Testis (tissue), 3 donors: ENCODE measurements around the gene SLC6A19. TPM values are rescaled to one million over a fixed set of nuclear protein-coding genes. Genes with fewer than 3 reads are reported as not detected.
A peak's percentile ranks its signal among the peaks of the same experiment; 100 is the strongest.
"Not testable (repeated sequence)": the region's sequence is repeated elsewhere in the genome, so short reads cannot be mapped to it uniquely, and the experiment has no call there.

Source experiments
- DNase-seq: peaks from one replicate; pipeline ENCODE4 v3.0.0-alpha.2; 2019
- H3K27ac ChIP-seq, 2 donors: fragments of 200-600 bp; sonication (generic); one replicate each; pipeline ENCODE4 v1.5.1; 2019
- H3K27me3 ChIP-seq: fragments of 200-600 bp; sonication (generic); one replicate; pipeline ENCODE4 v1.5.1; 2019
- H3K36me3 ChIP-seq: fragments of 200-600 bp; sonication (generic); one replicate; pipeline ENCODE4 v1.5.1; 2017; ENCODE audit warnings: low read depth; ENCODE audit errors: missing control alignments
- H3K4me1 ChIP-seq: fragments of 200-600 bp; sonication (generic); one replicate; pipeline ENCODE4 v1.5.1; 2019
- H3K4me3 ChIP-seq, 2 donors: fragments of 200-600 bp; sonication (generic); one replicate each; pipeline ENCODE4 v1.5.1; 2017 to 2019
- H3K9me3 ChIP-seq: fragments of 200-600 bp; sonication (generic); one replicate; pipeline ENCODE4 v1.5.1; 2017
- POLR2A ChIP-seq: fragments of 450-650 bp; IDR thresholded peaks from one replicate; pipeline ENCODE4 v1.6.1; 2017; ENCODE audit warnings: antibody characterized with exemption, mild to moderate bottlenecking, moderate library complexity
- WGBS, 2 donors: methylation state at CpG; one replicate each; pipeline ENCODE4 v1.1.5; 2018; 5-methylcytosine and 5-hydroxymethylcytosine counted together
- intact Hi-C: fragments of 100-400 bp; cut with DNase I; formaldehyde crosslinking; loops from one replicate; pipeline ENCODE4 v1.15.1; 2023; ENCODE audit warnings: low total_unique reads
- polyA plus RNA-seq: library from polyadenylated mRNA; stranded (reverse); fragments of 350-450 nt; fragmentation: Illumina TruSeq; extraction: RNeasy Lipid Tissue Mini Kit (QIAGEN cat#74804); gene quantifications from one replicate; pipeline ENCODE4 v1.2.3, GENCODE V29; 2014; ENCODE audit warnings: low read depth, low replicate concordance; ENCODE audit not compliant: insufficient read depth
- total RNA-seq, 2 donors: library from RNA; depleted of rRNA; stranded (reverse); fragments of >200 nt; gene quantifications; one replicate each; pipeline ENCODE4 v1.2.3, GENCODE V29; 2016
- TF ChIP-seq, protein P1 (sequence below), 3 experiments: fragments of 450-650 bp in 2 of 3; fragments of 200-600 bp in 1 of 3; sonication (generic) in 1 of 3; IDR thresholded peaks; one replicate each; pipeline ENCODE4 v1.5.1; 2016 to 2019; ENCODE audit warnings: antibody characterized with exemption in 3 of 3, mild to moderate bottlenecking in 2 of 3, moderate library complexity in 1 of 3

The SLC6A19 gene
- total and polyA plus RNA-seq, 3 donors from 2014 or later, result 0.16 to 0.68 (median 0.28) TPM

- 3% methylated on average over 45 of the region's 98 CpGs; no CpG with 5 or more reads in 1 of the 2 donors for WGBS, 2 donors
- H3K36me3 ChIP-seq, result no peaks in the 10 kb centered on the region
- peak overlapping the region; percentile 39 to 59 for H3K4me3 ChIP-seq
- no peak for TF ChIP-seq POLR2A
- TF ChIP-seq, protein P1, sequence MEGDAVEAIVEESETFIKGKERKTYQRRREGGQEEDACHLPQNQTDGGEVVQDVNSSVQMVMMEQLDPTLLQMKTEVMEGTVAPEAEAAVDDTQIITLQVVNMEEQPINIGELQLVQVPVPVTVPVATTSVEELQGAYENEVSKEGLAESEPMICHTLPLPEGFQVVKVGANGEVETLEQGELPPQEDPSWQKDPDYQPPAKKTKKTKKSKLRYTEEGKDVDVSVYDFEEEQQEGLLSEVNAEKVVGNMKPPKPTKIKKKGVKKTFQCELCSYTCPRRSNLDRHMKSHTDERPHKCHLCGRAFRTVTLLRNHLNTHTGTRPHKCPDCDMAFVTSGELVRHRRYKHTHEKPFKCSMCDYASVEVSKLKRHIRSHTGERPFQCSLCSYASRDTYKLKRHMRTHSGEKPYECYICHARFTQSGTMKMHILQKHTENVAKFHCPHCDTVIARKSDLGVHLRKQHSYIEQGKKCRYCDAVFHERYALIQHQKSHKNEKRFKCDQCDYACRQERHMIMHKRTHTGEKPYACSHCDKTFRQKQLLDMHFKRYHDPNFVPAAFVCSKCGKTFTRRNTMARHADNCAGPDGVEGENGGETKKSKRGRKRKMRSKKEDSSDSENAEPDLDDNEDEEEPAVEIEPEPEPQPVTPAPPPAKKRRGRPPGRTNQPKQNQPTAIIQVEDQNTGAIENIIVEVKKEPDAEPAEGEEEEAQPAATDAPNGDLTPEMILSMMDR (IDR thresholded peaks at IDR 0.05), result no peak
- intact Hi-C loops, result no loop called here
- peak overlapping the region; percentile 19 to 65 for H3K27ac ChIP-seq
- no peak for DNase-seq
- H3K4me1 ChIP-seq, result peaks cover 14% of the 10 kb centered on the region
- H3K27me3 ChIP-seq, result no peaks in the 10 kb centered on the region
- H3K9me3 ChIP-seq, result no peaks in the 10 kb centered on the region
Measured at GRCh38 chr5:1155191-1156032, 46.0 kb upstream of the SLC6A19 start.

DNA sequence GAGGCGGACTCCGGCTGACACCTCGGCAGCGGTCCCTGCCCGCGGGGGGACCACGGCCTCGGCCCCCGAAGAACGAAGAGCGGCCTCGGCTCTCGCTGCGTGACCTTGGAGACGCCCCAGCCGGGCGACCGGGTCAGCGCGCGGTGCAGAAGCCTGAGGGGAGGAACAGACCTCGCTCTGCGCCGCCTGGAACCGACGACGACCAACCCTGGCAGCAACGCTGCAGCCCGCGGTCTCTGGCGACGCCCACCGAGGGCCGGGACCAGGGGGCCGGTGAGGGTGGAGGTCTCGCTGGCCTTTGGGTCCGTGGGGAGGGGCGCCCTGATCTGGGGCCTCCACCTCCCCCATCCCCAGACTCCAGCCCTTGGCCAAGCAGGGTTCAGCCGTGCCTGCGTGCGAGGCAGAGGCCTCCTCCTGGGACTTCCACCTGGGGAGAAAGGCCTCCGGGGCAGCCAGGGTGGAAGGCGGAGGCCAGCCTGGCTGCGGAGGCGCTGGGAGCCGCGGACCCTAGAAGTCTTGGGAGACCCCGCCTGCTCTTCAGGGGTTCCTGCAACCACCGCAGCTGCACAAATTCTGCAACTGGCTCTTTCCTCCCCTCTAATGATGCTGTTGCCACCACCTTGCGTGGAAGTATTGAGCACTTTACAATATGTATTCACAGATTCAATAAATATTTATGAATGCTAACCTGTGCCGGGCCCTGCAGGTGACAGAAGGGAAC lies 45.2 kb upstream of the SLC6A19 start:
- peak overlapping the region; percentile 39 to 59 for H3K4me3 ChIP-seq
- WGBS, 2 donors, result 23 to 54% methylated on average over 7 to 33 of the region's 51 CpGs
- H3K27ac ChIP-seq, result no peak overlapping the region
- no peaks in the 10 kb centered on the region for H3K36me3 ChIP-seq
- H3K27me3 ChIP-seq, result no peaks in the 10 kb centered on the region
- TF ChIP-seq POLR2A, result no peak
- TF ChIP-seq, protein P1 (IDR thresholded peaks at IDR 0.05), result no peak
- H3K9me3 ChIP-seq, result no peaks in the 10 kb centered on the region
- no peak for DNase-seq
- intact Hi-C loops, result no loop called here
- peaks cover 13% of the 10 kb centered on the region for H3K4me1 ChIP-seq

GRCh38 chr5:1156754-1157460 lies 44.5 kb upstream of the SLC6A19 start:
- intact Hi-C loops, result no loop called here
- 81 to 82% methylated on average over 9 to 11 of the region's 11 CpGs for WGBS, 2 donors
- H3K36me3 ChIP-seq, result no peaks in the 10 kb centered on the region
- H3K27me3 ChIP-seq, result no peaks in the 10 kb centered on the region
- H3K9me3 ChIP-seq, result no peaks in the 10 kb centered on the region
- peaks cover 12% of the 10 kb centered on the region for H3K4me1 ChIP-seq
- TF ChIP-seq, protein P1 (IDR thresholded peaks at IDR 0.05), result no peak
- no peak for TF ChIP-seq POLR2A
- no peak overlapping the region for H3K27ac ChIP-seq
- no peak for DNase-seq
- H3K4me3 ChIP-seq, result peak overlapping the region in 1 of 2 donors; percentile 59

DNA sequence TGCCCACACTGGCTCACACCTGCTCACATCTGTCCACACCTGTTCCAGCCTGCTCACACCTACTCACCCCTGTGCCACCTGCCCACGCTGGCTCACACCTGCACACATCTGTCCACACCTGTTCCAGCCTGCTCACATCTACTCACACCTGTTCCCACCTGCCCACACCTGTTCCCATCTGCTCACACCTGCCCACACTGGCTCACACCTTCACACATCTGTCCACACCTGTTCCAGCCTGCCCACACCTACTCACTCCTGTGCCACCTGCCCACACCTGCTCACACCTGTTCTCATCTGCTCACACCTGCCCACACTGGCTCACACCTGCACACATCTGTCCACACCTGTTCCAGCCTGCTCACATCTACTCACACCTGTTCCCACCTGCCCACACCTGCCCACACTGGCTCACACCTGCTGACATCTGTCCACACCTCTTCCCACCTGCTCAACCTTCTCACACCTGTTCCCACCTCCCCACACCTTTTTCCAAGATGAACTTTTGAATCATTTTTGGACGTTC lies 43.9 kb upstream of the SLC6A19 start:
- H3K27me3 ChIP-seq, H3K27ac ChIP-seq, H3K9me3 ChIP-seq, intact Hi-C loops, DNase-seq, H3K4me3 ChIP-seq, H3K36me3 ChIP-seq: not testable (repeated sequence)
- peaks cover 18% of the 10 kb centered on the region for H3K4me1 ChIP-seq
- WGBS, 2 donors, result 70 to 73% methylated on average over 2 of the region's 2 CpGs
